GM23248 (cell line): ENCODE results near the gene PRRX1.

Experiments
- EZH2 ChIP-seq: fragments of 200-600 bp; sonication (generic); IDR thresholded peaks from 2 replicates; pipeline ENCODE4 v1.6.1; 2018; ENCODE audit warnings: antibody characterized with exemption, mild to moderate bottlenecking; ENCODE audit not compliant: insufficient read depth, poor library complexity, severe bottlenecking
- EZH2phosphoT487 ChIP-seq: fragments of 200-600 bp; sonication (generic); IDR thresholded peaks from 2 replicates; pipeline ENCODE4 v1.6.1; 2018; ENCODE audit warnings: antibody characterized with exemption, moderate library complexity, mild to moderate bottlenecking, low read depth; ENCODE audit not compliant: insufficient read depth

DNA sequence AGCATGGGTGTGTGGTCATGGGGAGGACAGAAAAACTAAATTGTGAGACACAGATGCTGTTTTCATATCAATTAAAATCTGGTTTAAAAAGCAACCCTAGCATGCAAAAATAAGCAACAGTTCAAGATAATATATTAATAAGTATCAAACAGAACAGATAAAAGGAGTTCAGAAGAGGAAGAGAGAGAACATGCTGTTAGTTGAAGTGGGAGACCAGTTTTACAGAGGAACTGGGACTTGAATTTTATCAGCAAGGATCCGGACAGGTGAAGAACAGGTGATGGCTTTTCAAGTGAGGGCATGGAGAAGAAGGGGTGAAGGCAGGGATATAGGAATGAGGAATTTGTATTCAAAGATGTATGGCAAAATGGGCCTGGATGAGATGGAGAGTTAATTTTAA, 75.9 kb downstream of the PRRX1 start:
- no peak for TF ChIP-seq EZH2
- no peak for TF ChIP-seq EZH2phosphoT487
